Measurements from ENCODE around the gene MATN1.

DNA sequence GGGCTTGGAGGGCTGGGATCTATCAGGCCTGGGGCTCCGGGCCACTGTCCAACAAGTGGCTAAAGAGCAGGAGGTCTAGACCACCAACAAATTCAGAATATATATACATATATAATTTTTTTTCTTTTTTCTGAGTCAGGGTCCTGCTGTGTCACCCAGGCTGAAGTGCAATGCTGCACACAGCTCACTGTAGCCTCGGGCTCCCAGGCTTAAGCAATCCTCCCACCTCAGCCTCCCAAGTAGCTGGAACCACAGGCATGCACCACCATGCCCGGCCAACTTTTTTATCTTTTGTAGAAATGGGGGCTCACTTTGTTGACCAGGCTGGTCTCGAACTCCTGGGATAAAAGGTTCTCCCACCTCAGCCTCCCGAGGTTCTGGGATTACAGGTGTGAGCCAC is 41.0 kb upstream of the MATN1 start:
- no peak for TF ChIP-seq EZH2 (IDR thresholded peaks at IDR 0.05; ENCODE audit: borderline replicate concordance, low read length)
- TF ChIP-seq, protein P1, sequence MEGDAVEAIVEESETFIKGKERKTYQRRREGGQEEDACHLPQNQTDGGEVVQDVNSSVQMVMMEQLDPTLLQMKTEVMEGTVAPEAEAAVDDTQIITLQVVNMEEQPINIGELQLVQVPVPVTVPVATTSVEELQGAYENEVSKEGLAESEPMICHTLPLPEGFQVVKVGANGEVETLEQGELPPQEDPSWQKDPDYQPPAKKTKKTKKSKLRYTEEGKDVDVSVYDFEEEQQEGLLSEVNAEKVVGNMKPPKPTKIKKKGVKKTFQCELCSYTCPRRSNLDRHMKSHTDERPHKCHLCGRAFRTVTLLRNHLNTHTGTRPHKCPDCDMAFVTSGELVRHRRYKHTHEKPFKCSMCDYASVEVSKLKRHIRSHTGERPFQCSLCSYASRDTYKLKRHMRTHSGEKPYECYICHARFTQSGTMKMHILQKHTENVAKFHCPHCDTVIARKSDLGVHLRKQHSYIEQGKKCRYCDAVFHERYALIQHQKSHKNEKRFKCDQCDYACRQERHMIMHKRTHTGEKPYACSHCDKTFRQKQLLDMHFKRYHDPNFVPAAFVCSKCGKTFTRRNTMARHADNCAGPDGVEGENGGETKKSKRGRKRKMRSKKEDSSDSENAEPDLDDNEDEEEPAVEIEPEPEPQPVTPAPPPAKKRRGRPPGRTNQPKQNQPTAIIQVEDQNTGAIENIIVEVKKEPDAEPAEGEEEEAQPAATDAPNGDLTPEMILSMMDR (IDR thresholded peaks at IDR 0.05; ENCODE audit: low read length): no peak
